Gastrocnemius medialis (tissue), 4 donors: ENCODE results near the gene OR5M11. TPM values are rescaled to one million over a fixed set of nuclear protein-coding genes. Genes with fewer than 3 reads are reported as not detected.
"Not testable (repeated sequence)": the region's sequence is repeated elsewhere in the genome, so short reads cannot be mapped to it uniquely, and the experiment has no call there.

Experiments used
- ATAC-seq, 2 donors: fragments of 150-250 bp; one replicate each; pipeline ENCODE4 v1.9.1; 2016
- DNase-seq, 2 donors: peaks; one replicate each; pipeline ENCODE4 v3.0.0-alpha.2; 2019
- H3K27ac ChIP-seq, 4 donors: fragments of 200-600 bp; sonication (generic); 1 replicate in 1 of 4; 2 replicates in 3 of 4; pipeline ENCODE4 v1.5.1; 2016 to 2018; ENCODE audit warnings: mild to moderate bottlenecking in 2 of 4, moderate library complexity in 1 of 4
- H3K27me3 ChIP-seq, 3 donors: fragments of 200-600 bp; sonication (generic) in 2 of 3; 1 replicate in 1 of 3; 2 replicates in 2 of 3; pipeline versions ENCODE4 v1.5.1 to v1.6.0; 2016 to 2019; ENCODE audit warnings: mild to moderate bottlenecking in 1 of 3, moderate library complexity in 1 of 3
- H3K36me3 ChIP-seq, 2 donors: fragments of 200-600 bp; sonication (generic) in 1 of 2; one replicate each; pipeline ENCODE4 v1.5.1; 2017 to 2018
- H3K4me1 ChIP-seq, 2 donors: fragments of 200-600 bp; sonication (generic) in 1 of 2; one replicate each; pipeline ENCODE4 v1.5.1; 2016 to 2017; ENCODE audit warnings: mild to moderate bottlenecking in 2 of 2
- H3K4me3 ChIP-seq, 4 donors: fragments of 200-600 bp; sonication (generic) in 3 of 4; 1 replicate in 1 of 4; 2 replicates in 3 of 4; pipeline ENCODE4 v1.5.1; 2016 to 2019; ENCODE audit warnings: mild to moderate bottlenecking in 2 of 4
- H3K9me3 ChIP-seq, 3 donors: fragments of 200-600 bp; sonication (generic) in 2 of 3; 1 replicate in 1 of 3; 2 replicates in 2 of 3; pipeline ENCODE4 v1.5.1; 2016 to 2019
- CTCF ChIP-seq, 5 experiments: fragments of 450-650 bp in 3 of 5; fragments of 200-600 bp in 2 of 5; sonication (generic) in 2 of 5; IDR thresholded peaks in 4 of 5; conservative IDR thresholded peaks in 1 of 5; 1 replicate in 4 of 5; 2 replicates in 1 of 5; pipeline ENCODE4 v1.5.1; 2016 to 2019; ENCODE audit warnings: antibody characterized with exemption in 5 of 5, mild to moderate bottlenecking in 3 of 5, moderate library complexity in 3 of 5
- POLR2A ChIP-seq, 2 donors: fragments of 450-650 bp; IDR thresholded peaks; one replicate each; pipeline ENCODE4 v1.6.1; 2017; ENCODE audit warnings: antibody characterized with exemption in 2 of 2, mild to moderate bottlenecking in 2 of 2, moderate library complexity in 2 of 2
- in situ Hi-C, 4 donors: fragments of 200-750 bp; cut with MboI; loops; one replicate each; pipeline versions ENCODE4 v1.15.0 to v1.8.0; 2017; ENCODE audit warnings: low sequenced_read_pairs in 4 of 4
- intact Hi-C: fragments of 100-400 bp; cut with DNase I; formaldehyde crosslinking; loops from one replicate; pipeline ENCODE4 v1.15.1; 2023; ENCODE audit warnings: low total_unique reads
- total RNA-seq, 4 donors: library from RNA; depleted of rRNA; stranded (reverse); fragments of >200 nt; gene quantifications; one replicate each; pipeline versions ENCODE4 v1.1.0 to v1.2.3, GENCODE V29; 2016

Gene OR5M11
- not detected for total RNA-seq

- H3K4me3 ChIP-seq, result no peak within 1 kb of the TSS
- intact Hi-C loops (no loop called here), in situ Hi-C loops (no loop called here)
- H3K27me3 ChIP-seq, result no peaks in the 10 kb centered on the region
- no peaks in the 10 kb centered on the region for H3K36me3 ChIP-seq
- ATAC-seq, result no peak
- TF ChIP-seq CTCF (IDR thresholded peaks at IDR 0.05 in 4 of 5, conservative IDR thresholded peaks at IDR 0.05 in 1 of 5), result no peak
- no peak for TF ChIP-seq POLR2A (IDR thresholded peaks at IDR 0.05)
- H3K4me1 ChIP-seq, result no peaks in the 10 kb centered on the region
- no peak for DNase-seq
- H3K27ac ChIP-seq, result no peak within 1 kb of the TSS
- H3K9me3 ChIP-seq, result no peaks in the 10 kb centered on the region
Measured at GRCh38 chr11:56543157-56543556, at the start of gene OR5M11. Gene OR5M11 (minus strand): TSS chr11:56543257. CDS start chr11:56543257, 0 bp downstream.

GRCh38 chr11:56592088-56592717, 49.1 kb upstream of the OR5M11 start:
- H3K27me3 ChIP-seq, H3K9me3 ChIP-seq, DNase-seq, intact Hi-C loops, H3K4me3 ChIP-seq, ATAC-seq, in situ Hi-C loops, H3K4me1 ChIP-seq, H3K27ac ChIP-seq, H3K36me3 ChIP-seq: not testable (repeated sequence)

- Histone ChIP-seq H3K9me3 (no peaks in the 10 kb centered on the region), H3K4me3 (no peak within 1 kb of the TSS), H3K27ac (no peak within 1 kb of the TSS), H3K4me1 (no peaks in the 10 kb centered on the region), H3K36me3 (no peaks in the 10 kb centered on the region), H3K27me3 (no peaks in the 10 kb centered on the region)
- intact Hi-C loops (no loop called here), in situ Hi-C loops (no loop called here)
- TF ChIP-seq CTCF (IDR thresholded peaks at IDR 0.05 in 4 of 5, conservative IDR thresholded peaks at IDR 0.05 in 1 of 5), result no peak
- no peak for TF ChIP-seq POLR2A (IDR thresholded peaks at IDR 0.05)
- DNase-seq (no peak), ATAC-seq (no peak)
Measured at GRCh38 chr11:56577621-56578020, 34.6 kb upstream of the OR5M11 start, which contains the start of gene OR5M10. Gene OR5M10 (minus strand): TSS chr11:56577721. CDS start chr11:56577721, 0 bp downstream.

GRCh38 chr11:56558574-56558973, 15.5 kb upstream of the OR5M11 start:
- H3K4me3 ChIP-seq, result no peak overlapping the region
- H3K4me1 ChIP-seq, result no peaks in the 10 kb centered on the region
- DNase-seq (no peak), ATAC-seq (no peak)
- H3K27me3 ChIP-seq, result no peaks in the 10 kb centered on the region
- in situ Hi-C loops (no loop called here), intact Hi-C loops (no loop called here)
- H3K36me3 ChIP-seq, result no peaks in the 10 kb centered on the region
- H3K9me3 ChIP-seq, result no peaks in the 10 kb centered on the region
- H3K27ac ChIP-seq, result no peak overlapping the region
- no peak for TF ChIP-seq POLR2A (IDR thresholded peaks at IDR 0.05)
- TF ChIP-seq CTCF (IDR thresholded peaks at IDR 0.05 in 4 of 5, conservative IDR thresholded peaks at IDR 0.05 in 1 of 5), result no peak

- H3K36me3 ChIP-seq, H3K4me3 ChIP-seq, intact Hi-C loops, DNase-seq, ATAC-seq, in situ Hi-C loops, H3K9me3 ChIP-seq, H3K4me1 ChIP-seq, H3K27ac ChIP-seq, H3K27me3 ChIP-seq: not testable (repeated sequence)
Measured at GRCh38 chr11:56554691-56555090, 11.6 kb upstream of the OR5M11 start.

GRCh38 chr11:56545531-56545930, 2.5 kb upstream of the OR5M11 start:
- in situ Hi-C loops, result no loop called here
- DNase-seq, result no peak
- no peak for TF ChIP-seq POLR2A (IDR thresholded peaks at IDR 0.05)
- TF ChIP-seq CTCF (IDR thresholded peaks at IDR 0.05 in 4 of 5, conservative IDR thresholded peaks at IDR 0.05 in 1 of 5), result no peak

More at GRCh38 chr11:56545531-56545930, 2.5 kb upstream of the OR5M11 start:
- no peaks in the 10 kb centered on the region for H3K9me3 ChIP-seq
- no peak for ATAC-seq
- no peaks in the 10 kb centered on the region for H3K4me1 ChIP-seq
- intact Hi-C loops, result no loop called here
- H3K27me3 ChIP-seq, result no peaks in the 10 kb centered on the region
- no peaks in the 10 kb centered on the region for H3K36me3 ChIP-seq
- H3K4me3 ChIP-seq, result no peak overlapping the region
- H3K27ac ChIP-seq, result no peak overlapping the region
